Erythroblast (primary cell): Measurements from ENCODE around the gene TEX44.

Source experiments
- GATA1 ChIP-seq: IDR thresholded peaks from 2 replicates; pipeline ENCODE4 v1.6.1; 2011; ENCODE audit warnings: low read depth, mild to moderate bottlenecking, control low read depth, low read length, moderate library complexity
- POLR2A ChIP-seq: IDR thresholded peaks from 2 replicates; pipeline ENCODE4 v1.6.1; 2011; ENCODE audit warnings: mild to moderate bottlenecking, low read length

- TF ChIP-seq POLR2A (no peak), GATA1 (no peak)
Observed at GRCh38 chr2:231612456-231613330, 20.0 kb downstream of the TEX44 start.
